GM18502 (cell line): ENCODE results near the gene PGGT1B.

Experiments
- ATAC-seq: cut with Tn5 transposase; IDR thresholded peaks from one replicate; pipeline ENCODE4 v1.9.1; 2021; ENCODE audit warnings: mild to moderate bottlenecking; ENCODE audit not compliant: unreplicated experiment, poor library complexity

PGGT1B gene

DNA sequence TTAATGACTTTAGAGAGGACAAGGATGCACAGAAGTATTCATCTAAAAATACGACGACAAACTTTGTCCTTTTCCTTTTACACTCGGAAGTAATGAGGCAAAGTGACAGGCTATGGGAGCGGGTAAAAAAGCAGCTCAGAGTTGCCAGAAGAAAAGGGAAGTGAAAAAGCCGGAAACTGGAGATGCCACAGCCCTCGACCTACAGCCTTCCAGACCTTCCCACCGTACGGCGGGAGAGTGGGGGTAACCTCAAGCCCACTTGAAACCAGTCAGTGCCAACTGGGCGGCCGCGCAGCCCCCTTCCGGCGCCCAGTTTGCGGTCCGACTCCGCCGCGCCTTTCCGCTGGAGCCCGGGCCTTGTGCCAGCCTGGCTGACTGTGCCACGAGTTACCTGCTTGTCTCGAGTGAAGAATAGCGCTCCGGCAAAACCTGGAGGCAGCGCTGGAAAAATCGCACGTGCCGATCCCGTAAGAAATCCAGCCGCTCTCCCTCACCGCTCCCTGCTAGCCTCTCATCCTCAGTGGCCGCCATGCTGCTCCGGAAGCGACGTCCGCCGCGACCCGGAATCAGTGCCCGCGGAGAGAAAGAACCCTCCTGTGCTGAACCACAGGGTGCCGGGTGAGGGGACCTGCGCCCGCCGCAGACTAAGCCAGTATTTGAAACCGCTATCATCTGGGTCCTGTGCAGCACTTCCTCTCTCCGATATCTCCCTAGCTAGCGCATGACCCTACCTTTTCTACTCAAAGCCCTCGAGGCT, at the start of gene PGGT1B:
Gene PGGT1B (minus strand): TSS at position 557 of the 757 bp plus-strand sequence. CDS start 26 bp downstream, at position 531.
- peak; percentile 91 for ATAC-seq

DNA sequence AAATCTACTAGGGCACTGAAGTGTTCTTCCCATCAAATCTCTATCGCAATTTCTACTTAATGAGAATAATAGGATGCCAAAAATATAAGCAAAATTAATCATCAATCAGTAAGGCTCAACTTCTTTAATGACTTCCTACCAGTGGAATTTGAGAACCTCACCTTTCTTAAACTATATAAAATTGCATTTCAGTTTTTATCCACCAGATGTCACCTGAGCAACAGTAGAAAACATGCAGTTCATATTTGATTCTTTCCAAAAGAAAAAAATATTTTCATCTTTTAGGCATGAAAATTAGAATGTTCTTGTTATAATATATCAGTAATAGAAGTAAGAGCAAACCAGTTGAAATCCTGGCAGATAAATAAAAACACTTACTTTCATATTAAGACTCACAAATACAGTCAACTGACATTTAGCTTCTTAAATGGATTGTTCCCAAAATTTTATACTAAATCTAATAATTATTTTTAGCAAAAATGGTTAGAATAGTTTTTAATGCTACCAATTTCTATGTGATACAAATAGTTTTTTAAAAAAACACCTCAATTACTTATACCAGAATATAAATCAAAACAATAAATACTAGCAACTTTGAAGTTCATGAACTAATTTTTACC, 47.2 kb upstream of the PGGT1B start:
- ATAC-seq: peak; percentile 72

DNA sequence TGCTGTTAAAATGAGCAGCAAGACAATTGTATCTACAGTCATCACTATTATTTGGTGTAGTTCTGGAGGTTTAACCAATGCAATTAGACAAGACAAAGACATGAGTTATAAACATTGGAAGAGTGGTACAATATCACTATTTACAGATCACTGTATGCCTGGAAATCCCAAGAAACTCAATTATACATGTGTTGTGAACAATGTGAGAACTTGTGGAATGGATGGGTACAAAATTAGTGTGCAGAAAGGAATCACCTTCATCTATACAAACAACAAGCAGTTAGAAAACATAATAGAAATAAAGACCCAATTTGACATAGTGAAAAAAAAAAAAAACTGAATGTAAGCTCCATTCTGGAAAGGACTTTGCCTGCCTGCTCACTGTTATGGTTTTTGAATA, 46.1 kb upstream of the PGGT1B start:
- ATAC-seq: no peak

DNA sequence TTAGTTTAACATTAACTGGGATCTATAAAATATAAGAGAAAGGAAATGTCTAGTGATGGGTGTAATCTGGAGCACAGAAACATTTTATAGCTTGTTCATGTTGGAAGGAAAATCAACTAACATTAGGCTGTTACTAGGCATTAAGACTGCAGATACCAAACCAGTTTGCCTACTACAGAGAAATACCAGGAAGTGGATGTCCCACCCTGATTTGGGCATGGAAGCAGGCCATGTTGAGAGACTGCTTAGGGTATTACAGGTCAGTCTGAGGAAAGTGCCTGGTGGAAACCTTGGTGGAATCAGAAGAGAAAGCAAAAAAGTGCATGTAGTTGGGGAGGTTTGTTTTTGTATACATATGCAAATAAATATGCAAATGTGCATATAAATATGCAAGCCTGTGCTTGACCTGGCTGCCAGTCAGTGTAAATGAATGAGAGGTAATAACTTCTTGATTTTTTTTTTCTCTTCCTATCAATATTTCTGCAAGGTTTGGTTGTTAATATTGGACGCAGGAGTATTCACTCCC, 43.4 kb upstream of the PGGT1B start:
- ATAC-seq: no peak

DNA sequence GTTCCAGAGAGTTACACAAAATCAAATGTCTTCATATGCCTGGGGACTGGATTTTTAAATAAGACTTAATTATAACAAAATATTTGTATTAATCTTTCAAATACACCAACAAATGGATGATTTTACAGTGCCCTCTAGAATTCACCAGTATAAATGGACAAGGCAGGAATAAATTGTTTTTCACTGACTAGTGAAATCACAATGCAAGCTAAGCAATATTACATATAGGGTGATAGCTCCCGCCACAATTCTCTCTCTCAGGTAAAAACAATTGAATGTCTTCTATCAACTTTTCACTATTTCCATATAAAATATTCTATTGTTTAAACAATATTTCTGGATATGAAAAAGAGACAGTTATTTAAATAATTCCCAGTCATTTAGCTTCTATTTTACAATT, 41.8 kb upstream of the PGGT1B start:
- ATAC-seq: no peak

DNA sequence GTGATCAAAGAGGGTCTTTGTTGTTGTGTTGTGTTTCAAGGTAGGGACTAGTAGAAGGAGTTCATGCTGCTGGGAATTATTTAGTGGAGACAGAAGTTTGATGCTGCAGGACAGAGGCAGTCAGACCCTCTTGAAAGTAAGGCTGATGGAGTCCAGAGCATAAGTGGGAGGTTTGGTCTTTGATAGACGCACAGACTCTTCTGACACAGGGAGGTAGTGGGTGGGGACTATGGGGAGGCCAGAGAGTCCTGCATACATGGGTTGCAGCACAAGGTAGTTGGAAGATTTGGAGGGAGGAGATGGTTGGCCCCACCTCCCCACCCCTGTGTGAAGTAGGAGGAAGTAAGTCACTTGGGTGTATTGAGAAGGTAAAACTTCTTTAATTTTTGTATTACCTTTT, 36.1 kb upstream of the PGGT1B start:
- no peak for ATAC-seq

DNA sequence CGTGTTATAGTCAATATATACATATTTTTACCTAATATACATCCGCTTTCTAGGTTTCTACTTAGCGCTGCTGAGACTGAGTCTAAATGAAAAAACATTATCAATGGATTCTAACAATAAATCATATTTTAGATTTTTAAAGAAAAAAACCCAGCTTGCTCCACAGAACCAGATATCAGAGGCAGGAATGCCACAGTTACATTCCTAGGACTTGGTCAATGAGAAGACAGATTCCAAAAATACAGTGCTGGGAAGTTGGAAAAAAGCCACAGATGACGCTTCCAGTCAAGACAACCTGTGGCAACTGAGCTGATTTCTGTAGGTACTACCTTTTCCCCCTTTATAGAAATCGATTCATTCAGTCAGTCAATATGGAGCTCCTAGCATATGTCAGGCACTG, 34.4 kb upstream of the PGGT1B start:
- no peak for ATAC-seq

DNA sequence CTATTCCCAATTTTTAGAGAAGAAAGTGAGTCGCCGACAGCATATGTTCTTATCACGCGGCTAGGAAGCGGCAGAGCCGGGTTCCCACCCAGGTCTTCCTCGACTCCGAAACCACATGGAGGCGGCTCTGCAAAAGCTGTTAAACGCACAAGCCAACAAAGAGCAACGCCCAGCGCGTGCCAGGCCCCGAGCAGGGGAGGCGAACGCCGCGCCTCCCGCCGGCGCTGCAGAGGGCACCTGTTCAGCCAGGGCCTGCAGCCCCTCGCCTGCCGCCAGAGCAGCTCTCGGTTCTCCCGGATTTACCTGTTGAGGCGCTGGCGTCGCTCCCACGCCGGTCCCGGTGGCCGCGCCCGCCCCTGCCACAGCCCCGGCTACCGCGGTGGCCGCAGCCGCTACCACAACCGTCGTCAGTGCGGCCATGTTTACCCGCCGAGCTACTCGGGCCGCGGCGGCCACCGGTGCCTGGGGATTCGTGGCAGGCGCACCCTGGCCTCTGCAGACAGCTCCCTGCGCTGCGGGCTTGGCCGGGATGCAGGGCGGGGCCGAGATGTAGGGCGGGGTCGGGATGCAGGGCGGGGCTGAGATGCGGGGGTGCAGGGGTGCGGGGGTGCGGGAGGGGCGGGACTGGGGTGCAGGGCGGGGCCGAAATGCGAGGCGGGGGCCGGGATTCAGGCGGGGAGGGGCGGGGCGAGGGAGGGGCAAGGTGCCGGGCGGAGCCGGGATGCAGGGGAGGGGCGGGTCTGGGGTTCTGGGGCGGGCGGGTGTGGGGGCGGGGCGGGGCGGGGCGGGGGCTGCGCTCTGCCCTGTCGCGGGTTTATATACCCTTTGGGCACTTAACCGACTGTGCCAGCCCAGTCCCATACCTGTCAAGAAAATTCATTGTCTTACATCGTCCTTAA, 33.7 kb upstream of the PGGT1B start, which contains the start of gene CCDC112:
Gene CCDC112 (minus strand): TSS at position 531 of the 899 bp plus-strand sequence. CDS start 111 bp downstream, at position 420.
- ATAC-seq: peak; percentile 89

DNA sequence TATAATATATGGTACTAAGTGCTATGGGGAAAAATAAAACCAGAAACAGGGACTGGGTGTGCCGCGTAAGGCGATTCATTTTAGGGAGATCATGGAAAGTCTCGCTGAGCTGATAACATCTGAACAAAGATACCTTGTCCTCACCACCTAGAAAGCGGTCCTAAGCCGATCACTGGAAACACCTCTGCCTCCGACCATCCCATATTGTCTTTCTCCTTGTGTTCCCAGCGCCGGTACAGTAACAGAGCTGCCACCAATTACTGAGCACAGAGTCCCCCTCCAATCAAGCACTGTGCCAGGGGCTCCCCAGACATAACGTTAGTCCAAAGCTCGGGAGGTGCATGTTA, 33.1 kb upstream of the PGGT1B start:
- ATAC-seq: peak; percentile 32

DNA sequence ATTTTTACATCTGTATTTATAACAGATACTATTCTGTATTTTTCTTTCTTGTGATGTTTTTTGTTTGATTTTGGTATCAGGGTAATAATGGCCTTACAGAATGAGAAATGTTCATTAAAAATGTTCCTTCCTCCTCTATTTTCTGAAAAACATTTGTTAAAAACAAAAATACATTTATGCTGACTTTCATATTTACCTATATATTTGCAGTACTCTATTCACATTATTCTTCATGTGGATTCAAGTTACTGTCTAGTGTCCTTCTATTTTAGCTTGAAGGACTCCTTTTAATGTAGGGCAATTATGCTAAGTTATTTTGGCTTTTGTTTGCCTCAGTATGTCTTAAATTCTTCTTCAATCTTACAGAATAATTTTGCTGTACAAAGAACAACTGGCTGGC, 28.7 kb upstream of the PGGT1B start:
- ATAC-seq: no peak

DNA sequence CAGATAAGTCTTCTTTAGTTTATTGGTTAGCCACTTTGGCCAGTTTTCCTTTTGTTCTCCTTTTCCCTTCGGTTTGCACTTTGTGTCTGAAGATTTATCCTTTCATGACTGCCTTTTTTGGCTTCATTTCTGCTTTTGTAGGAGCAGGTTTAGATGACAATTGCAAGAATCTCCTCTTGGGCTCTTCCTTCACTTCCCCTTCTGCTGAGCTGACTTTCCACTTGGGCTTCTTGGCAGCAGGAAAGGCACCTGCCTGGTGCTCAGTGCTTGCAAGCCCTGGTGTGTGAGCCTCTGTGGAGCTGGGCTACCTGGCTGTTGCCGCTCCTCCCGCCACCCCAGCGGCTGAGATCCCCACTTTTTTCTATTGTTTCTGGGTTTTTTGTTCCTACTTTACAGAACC, 26.4 kb upstream of the PGGT1B start:
- ATAC-seq: no peak

DNA sequence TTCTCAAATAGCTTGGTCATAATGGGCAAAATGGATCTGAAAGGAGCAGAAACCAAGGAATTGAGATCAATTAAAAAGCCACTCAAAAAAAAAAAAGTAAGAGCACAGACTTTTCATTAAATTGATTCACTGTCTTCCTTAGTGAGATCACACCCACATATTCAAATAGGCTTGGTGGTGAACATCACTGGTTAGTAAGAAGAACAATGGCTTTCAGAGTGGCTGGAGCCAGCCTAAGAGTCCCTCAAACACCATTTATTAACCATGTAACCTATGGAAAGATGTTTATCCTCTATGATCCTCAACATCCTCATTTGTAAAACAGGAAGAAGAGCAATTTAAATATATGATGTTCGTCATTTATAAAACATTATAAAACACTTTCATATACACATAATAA, 21.3 kb upstream of the PGGT1B start:
- no peak for ATAC-seq

DNA sequence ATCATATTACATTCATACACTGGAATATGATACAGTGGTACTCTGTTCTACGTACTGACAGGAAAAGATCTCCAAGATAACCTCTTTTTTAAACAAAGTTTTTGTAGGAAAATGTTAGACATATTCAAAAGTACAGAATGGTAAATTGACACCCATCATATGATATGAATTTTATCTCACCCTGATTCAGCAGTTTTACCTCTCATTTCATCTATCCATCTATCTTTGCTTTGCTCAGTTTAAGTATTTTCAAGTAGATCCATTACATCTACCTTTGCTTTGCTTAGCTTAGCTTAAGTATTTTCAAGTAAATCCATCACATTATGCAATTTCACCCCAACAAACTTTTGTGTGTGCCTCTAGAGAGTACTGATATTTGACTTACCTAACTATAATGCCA, 19.5 kb upstream of the PGGT1B start:
- ATAC-seq: no peak

DNA sequence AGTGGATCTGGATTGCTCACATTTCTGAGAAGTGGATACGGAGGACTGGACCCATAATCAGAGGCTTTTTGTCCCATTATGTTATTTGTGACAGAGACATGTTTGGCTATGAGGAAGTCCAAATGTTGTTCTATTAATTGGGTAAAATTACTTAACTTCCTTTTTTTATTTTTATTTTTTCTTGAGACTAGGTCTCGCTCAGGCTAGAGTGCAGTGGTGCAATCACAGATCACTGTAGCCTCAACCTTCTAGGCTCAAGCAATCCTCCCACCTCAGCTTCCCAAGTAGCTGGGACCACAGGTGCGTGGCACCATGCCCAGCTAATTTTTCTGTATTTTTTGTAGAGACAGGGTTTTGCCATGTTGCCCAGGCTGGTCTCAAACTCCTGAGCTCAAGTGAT, 11.9 kb upstream of the PGGT1B start:
- ATAC-seq: no peak

DNA sequence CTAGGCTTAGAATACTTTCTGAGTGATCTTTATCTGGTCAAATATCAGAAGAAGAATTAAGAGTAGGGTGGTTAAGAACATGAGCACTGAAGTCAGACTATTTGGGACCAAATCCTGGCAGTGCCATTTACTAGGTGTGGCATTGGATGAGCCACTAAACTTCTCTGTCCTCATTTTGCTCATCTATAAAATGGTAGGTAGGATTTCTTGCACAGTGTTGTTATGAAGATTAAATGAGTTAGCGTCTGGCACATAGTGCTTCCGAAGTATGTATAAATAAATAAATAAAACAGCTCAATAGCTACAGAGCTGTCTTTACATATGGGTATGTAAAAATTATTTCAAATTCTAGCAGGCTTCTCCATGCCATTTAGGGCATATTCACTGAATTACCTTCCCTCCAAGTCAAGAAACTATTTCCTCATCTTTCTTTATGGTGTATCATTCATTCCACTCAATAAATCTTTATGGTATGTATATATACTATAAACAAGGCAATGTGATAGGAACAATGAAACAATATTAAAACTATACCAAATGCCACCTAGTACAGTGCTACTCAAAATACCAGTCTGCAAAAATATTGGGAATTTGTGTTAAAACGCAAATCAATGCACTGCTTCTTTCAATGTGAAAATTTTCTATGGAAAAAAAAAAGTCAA, 9.8 kb upstream of the PGGT1B start:
- ATAC-seq: no peak

DNA sequence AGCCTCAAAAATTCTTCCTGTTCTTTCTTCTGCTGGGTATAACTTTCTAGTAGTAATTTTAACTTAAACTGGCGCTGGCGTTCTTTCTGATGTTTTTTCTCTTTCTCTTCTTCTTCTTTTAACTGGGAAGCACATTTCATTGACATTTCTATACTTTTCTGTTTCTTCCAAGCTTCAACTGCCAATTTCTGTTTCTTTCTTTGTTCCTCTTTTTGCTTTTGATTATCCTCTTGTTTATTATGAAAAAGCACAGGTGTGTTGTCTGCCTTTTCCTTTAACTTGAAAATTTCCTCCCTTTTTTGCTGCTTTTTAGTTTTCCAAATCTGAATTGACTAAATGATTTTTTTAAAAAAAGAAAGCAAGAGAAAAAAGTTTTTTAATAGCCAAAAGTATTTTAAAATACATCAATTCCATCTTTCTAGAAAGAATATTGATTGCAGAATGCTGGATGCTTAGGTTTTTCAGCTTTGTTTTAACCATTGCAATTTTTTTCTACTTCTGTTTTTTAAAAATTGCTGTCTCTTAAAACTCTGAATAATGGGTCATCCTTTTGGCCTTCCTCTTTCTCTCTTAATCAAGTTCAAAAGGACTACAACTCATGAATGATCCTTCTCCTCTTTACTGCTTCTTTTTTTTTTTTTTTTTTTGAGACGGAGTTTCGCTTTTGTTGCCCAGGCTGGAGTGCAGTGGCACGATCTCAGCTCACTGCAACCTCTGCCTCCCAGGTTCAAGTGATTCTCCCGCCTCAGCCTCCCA, 8.8 kb upstream of the PGGT1B start:
- no peak for ATAC-seq

DNA sequence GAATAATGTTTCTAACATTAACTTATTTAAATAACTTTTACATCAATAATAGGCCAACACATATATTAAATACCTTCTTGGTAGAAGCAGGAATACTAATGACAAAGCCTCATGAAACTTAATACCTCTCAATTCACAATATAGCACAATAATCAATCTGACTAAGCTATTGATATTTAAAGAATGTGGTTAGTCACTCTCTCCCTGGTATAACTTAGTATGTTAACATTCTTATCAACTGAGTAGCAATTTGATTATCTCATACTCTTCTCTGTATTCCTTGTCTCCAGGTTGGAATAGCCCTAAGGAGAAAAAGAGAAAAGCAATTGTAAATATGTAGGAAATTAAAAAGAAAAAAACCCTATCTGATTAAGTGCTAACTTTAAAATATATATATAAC, 4.9 kb upstream of the PGGT1B start:
- ATAC-seq: no peak

DNA sequence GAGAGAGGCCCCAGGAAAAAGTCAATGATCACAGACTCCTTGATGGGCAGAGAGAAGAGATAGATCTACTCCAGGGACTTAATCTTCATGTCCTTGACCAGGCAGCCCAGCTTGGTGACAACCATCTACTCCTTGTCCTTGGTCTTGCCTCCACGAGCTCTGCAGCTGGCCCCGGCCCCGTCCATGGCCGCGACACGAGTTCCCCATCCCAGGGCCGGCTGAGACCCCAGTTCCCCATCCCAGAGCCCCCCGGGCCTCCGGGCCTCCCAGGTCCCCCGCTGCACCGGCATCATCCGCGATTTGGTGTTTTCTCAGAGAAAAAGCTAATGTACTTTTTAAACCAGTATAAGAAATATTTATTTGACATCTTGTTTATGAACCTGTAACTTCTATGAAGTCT, 2.5 kb upstream of the PGGT1B start:
- no peak for ATAC-seq

DNA sequence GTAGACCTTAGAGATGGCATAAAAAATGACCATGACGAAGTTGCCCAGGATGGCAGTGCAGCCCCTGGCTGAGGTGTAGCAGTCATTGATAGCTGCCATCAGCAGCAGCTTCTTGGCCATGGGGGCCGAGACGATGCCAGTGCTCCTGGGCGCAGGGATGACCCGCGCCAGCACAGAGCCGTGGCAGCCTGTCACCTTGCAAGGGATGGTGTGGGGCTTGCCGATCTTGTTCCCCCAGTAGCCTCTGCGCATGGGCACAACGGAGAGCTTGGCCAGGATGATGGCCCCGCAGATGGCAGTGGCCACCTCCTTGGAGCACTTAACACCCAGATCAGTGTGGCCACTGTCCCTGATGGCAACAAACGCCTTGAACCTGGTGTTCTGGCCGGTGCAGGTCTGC, 2.1 kb upstream of the PGGT1B start:
- no peak for ATAC-seq

DNA sequence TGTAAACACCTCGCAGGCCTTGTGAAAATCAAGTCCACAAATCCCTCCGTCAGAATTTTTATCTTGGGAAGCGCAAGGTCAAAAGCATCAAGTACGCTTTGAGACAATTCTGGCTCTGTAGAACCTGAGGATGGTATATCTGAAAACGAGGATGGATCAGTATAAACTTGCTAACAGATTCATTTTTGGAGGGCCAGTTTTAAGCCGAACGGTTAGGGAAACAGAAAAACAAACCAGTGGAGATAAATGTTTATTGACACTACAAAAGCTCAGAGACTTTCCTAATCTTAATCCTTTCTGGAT, 352 bp upstream of the PGGT1B start:
- ATAC-seq: no peak
